HEK293 (cell line): ENCODE data around the gene B4GALNT4.
A peak's percentile ranks its signal among the peaks of the same experiment; 100 is the strongest.

Source experiments
- CTCF ChIA-PET: fragments of 350-600 bp; formaldehyde crosslinking; extraction: SDS; loops from one replicate; lab custom pipeline; 2021; ENCODE audit warnings: antibody characterized with exemption; lab: Yijun Ruan, JAX
- POLR2A ChIA-PET: fragments of 300-600 bp; formaldehyde crosslinking; extraction: SDS; loops from one replicate; lab custom pipeline; 2020; ENCODE audit warnings: antibody characterized with exemption, inconsistent platforms; lab: Yijun Ruan, JAX
- H3K27ac ChIP-seq: fragments of 200-500 bp; sonication (Bioruptor generic); 2 replicates; pipeline ENCODE4 v1.5.1; 2014; ENCODE audit warnings: low read depth, low read length, control low read depth, inconsistent platforms; ENCODE audit errors: extremely low read depth
- H3K36me3 ChIP-seq, 2 experiments: fragments of 200-500 bp in 1 of 2; sonication (Bioruptor generic) in 1 of 2; 1 replicate in 1 of 2; 2 replicates in 1 of 2; pipeline ENCODE4 v1.5.1; 2014 to 2017; ENCODE audit warnings: inconsistent platforms in 2 of 2, low read length in 2 of 2; ENCODE audit not compliant: control insufficient read depth in 2 of 2, insufficient read depth in 1 of 2
- H3K4me1 ChIP-seq: fragments of 200-500 bp; sonication (Bioruptor generic); 2 replicates; pipeline ENCODE4 v1.5.1; 2014; ENCODE audit warnings: mild to moderate bottlenecking, low read length, inconsistent platforms; ENCODE audit not compliant: control insufficient read depth, insufficient read depth
- H3K4me3 ChIP-seq: 2 replicates; pipeline ENCODE4 v1.5.1; 2011; ENCODE audit warnings: low read depth, mild to moderate bottlenecking, control low read depth, low read length, moderate library complexity
- H3K9me3 ChIP-seq: fragments of 200-500 bp; sonication (Bioruptor generic); 2 replicates; pipeline ENCODE4 v1.5.1; 2014; ENCODE audit warnings: low read depth, low read length, inconsistent platforms; ENCODE audit not compliant: control insufficient read depth, insufficient read depth
- HOXD13 ChIP-seq: sonication (generic); formaldehyde crosslinking; IDR thresholded peaks from 2 replicates; pipeline ENCODE4 v1.8.0; 2022; ENCODE audit warnings: missing genetic modification reagents, borderline replicate concordance
- MYNN ChIP-seq: fragments of 450-650 bp; formaldehyde crosslinking; IDR thresholded peaks from 2 replicates; pipeline ENCODE4 v1.5.1; 2016; ENCODE audit warnings: missing biosample characterization, missing genetic modification characterization, borderline replicate concordance
- SCRT2 ChIP-seq: fragments of 450-650 bp; formaldehyde crosslinking; IDR thresholded peaks from 2 replicates; pipeline ENCODE4 v1.5.1; 2016; ENCODE audit warnings: missing biosample characterization, missing genetic modification characterization
- SP7 ChIP-seq: fragments of 450-650 bp; formaldehyde crosslinking; IDR thresholded peaks from 2 replicates; pipeline ENCODE4 v1.5.1; 2016; ENCODE audit warnings: missing biosample characterization, missing genetic modification characterization
- ZBTB21 ChIP-seq: fragments of 450-650 bp; formaldehyde crosslinking; IDR thresholded peaks from 2 replicates; pipeline ENCODE4 v1.5.1; 2017; ENCODE audit warnings: missing biosample characterization, missing genetic modification characterization
- ZBTB8A ChIP-seq: fragments of 450-650 bp; formaldehyde crosslinking; IDR thresholded peaks from 2 replicates; pipeline ENCODE4 v1.5.1; 2016; ENCODE audit warnings: missing biosample characterization, missing genetic modification characterization
- ZFHX2 ChIP-seq: fragments of 450-650 bp; formaldehyde crosslinking; conservative IDR thresholded peaks from 2 replicates; pipeline ENCODE4 v1.5.1; 2016; ENCODE audit warnings: missing biosample characterization, missing genetic modification characterization
- ZFP69B ChIP-seq: fragments of 450-650 bp; formaldehyde crosslinking; IDR thresholded peaks from 2 replicates; pipeline ENCODE4 v1.5.1; 2016; ENCODE audit warnings: missing biosample characterization, missing genetic modification characterization
- ZNF16 ChIP-seq: fragments of 450-650 bp; formaldehyde crosslinking; IDR thresholded peaks from 2 replicates; pipeline ENCODE4 v1.5.1; 2016; ENCODE audit warnings: low read depth, missing biosample characterization, missing genetic modification characterization
- ZNF211 ChIP-seq: fragments of 450-650 bp; formaldehyde crosslinking; IDR thresholded peaks from 2 replicates; pipeline ENCODE4 v1.5.1; 2016; ENCODE audit warnings: low read depth, missing biosample characterization, missing genetic modification characterization
- ZNF404 ChIP-seq: fragments of 450-650 bp; formaldehyde crosslinking; IDR thresholded peaks from 2 replicates; pipeline ENCODE4 v1.5.1; 2017; ENCODE audit warnings: missing biosample characterization, missing genetic modification characterization
- ZNF558 ChIP-seq: fragments of 450-650 bp; formaldehyde crosslinking; IDR thresholded peaks from 2 replicates; pipeline ENCODE4 v1.5.1; 2016; ENCODE audit warnings: missing biosample characterization, missing genetic modification characterization
- ZNF621 ChIP-seq: fragments of 450-650 bp; formaldehyde crosslinking; IDR thresholded peaks from 2 replicates; pipeline ENCODE4 v1.5.1; 2017; ENCODE audit warnings: missing biosample characterization, missing genetic modification characterization
- ZNF677 ChIP-seq: fragments of 450-650 bp; IDR thresholded peaks from 2 replicates; pipeline ENCODE4 v1.5.0; 2018; ENCODE audit warnings: missing biosample characterization, mild to moderate bottlenecking, missing genetic modification characterization, moderate library complexity
- ZNF777 ChIP-seq: fragments of 450-650 bp; formaldehyde crosslinking; IDR thresholded peaks from 2 replicates; pipeline ENCODE4 v1.5.1; 2017; ENCODE audit warnings: missing biosample characterization, missing genetic modification characterization, borderline replicate concordance
- TF ChIP-seq, protein P1 (sequence below): fragments of 450-650 bp; formaldehyde crosslinking; IDR thresholded peaks from 2 replicates; pipeline ENCODE4 v1.5.1; 2016; ENCODE audit warnings: missing biosample characterization, missing genetic modification characterization
- TF ChIP-seq, protein P2 (sequence below): fragments of 450-650 bp; formaldehyde crosslinking; IDR thresholded peaks from 2 replicates; pipeline ENCODE4 v1.5.1; 2016; ENCODE audit warnings: missing biosample characterization, missing genetic modification characterization

B4GALNT4 gene

DNA sequence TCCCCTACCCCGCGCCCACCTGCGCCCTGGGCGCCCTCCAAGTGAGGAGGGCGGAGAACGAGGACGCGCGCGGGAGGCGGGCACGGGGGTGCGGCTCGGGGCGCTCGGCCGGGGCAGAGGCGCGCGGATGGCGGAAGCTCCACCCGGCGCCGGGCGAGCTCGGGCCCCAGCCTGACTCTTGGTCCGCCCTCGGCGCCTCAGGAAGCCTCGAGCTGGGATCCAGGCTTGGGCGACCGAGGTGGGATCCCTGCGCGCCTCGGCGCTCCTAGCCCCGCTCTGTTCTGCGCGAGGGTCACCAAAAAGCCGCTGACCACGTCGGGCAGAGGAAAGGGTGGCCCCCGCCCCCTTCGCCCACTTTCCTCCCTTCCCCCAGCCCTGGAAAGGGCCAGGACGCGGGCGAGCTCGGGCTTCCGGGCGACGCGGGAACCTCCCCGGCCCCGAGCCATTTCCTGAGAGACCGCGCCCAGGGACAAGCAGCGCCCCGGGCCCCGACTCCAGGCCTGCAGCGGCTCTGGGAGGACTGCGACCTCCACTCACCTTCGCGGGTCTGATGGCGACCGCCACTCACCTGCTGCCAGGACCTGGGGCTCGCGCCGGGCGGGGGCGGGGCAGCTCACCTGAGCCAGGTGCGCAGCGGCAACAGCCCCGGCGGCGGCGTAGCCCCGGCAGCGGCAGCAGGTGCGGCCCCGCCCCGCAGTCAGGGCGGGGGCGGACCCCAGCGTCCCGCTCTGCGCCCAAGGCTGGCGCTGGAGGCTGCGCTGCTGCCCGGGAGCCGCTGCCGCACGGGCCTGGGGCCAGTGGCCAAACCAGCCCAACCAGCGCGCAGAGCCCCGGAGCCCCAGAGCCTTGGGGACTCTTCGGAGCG, 47.7 kb downstream of the B4GALNT4 start (continued):
- TF ChIP-seq, protein P1, sequence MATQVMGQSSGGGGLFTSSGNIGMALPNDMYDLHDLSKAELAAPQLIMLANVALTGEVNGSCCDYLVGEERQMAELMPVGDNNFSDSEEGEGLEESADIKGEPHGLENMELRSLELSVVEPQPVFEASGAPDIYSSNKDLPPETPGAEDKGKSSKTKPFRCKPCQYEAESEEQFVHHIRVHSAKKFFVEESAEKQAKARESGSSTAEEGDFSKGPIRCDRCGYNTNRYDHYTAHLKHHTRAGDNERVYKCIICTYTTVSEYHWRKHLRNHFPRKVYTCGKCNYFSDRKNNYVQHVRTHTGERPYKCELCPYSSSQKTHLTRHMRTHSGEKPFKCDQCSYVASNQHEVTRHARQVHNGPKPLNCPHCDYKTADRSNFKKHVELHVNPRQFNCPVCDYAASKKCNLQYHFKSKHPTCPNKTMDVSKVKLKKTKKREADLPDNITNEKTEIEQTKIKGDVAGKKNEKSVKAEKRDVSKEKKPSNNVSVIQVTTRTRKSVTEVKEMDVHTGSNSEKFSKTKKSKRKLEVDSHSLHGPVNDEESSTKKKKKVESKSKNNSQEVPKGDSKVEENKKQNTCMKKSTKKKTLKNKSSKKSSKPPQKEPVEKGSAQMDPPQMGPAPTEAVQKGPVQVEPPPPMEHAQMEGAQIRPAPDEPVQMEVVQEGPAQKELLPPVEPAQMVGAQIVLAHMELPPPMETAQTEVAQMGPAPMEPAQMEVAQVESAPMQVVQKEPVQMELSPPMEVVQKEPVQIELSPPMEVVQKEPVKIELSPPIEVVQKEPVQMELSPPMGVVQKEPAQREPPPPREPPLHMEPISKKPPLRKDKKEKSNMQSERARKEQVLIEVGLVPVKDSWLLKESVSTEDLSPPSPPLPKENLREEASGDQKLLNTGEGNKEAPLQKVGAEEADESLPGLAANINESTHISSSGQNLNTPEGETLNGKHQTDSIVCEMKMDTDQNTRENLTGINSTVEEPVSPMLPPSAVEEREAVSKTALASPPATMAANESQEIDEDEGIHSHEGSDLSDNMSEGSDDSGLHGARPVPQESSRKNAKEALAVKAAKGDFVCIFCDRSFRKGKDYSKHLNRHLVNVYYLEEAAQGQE (tag by site-specific recombination), result no peak
- TF ChIP-seq ZFHX2 (tag by site-specific recombination) (0 out of 2 replicates have a peak, but pooled peaks have one; percentile 14), ZNF16 (tag by site-specific recombination) (no peak), ZNF211 (no peak), ZNF777 (tag by site-specific recombination) (peak; percentile 28; the same call in 1 of the 2 replicates), ZBTB8A (tag by site-specific recombination) (peak; percentile 80), MYNN (tag by site-specific recombination) (no peak), HOXD13 (no peak), SP7 (tag by site-specific recombination) (no peak), ZNF677 (tag by site-specific recombination) (no peak), ZBTB21 (no peak), ZNF621 (no peak), ZNF404 (tag by site-specific recombination) (no peak), ZFP69B (tag by site-specific recombination) (no peak), SCRT2 (no peak)
- TF ChIP-seq, protein P2, sequence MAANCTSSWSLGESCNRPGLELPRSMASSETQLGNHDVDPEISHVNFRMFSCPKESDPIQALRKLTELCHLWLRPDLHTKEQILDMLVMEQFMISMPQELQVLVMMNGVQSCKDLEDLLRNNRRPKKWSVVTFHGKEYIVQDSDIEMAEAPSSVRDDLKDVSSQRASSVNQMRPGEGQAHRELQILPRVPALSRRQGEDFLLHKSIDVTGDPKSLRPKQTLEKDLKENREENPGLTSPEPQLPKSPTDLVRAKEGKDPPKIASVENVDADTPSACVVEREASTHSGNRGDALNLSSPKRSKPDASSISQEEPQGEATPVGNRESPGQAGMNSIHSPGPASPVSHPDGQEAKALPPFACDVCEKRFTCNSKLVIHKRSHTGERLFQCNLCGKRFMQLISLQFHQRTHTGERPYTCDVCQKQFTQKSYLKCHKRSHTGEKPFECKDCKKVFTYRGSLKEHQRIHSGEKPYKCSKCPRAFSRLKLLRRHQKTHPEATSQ (tag by site-specific recombination), result no peak

DNA sequence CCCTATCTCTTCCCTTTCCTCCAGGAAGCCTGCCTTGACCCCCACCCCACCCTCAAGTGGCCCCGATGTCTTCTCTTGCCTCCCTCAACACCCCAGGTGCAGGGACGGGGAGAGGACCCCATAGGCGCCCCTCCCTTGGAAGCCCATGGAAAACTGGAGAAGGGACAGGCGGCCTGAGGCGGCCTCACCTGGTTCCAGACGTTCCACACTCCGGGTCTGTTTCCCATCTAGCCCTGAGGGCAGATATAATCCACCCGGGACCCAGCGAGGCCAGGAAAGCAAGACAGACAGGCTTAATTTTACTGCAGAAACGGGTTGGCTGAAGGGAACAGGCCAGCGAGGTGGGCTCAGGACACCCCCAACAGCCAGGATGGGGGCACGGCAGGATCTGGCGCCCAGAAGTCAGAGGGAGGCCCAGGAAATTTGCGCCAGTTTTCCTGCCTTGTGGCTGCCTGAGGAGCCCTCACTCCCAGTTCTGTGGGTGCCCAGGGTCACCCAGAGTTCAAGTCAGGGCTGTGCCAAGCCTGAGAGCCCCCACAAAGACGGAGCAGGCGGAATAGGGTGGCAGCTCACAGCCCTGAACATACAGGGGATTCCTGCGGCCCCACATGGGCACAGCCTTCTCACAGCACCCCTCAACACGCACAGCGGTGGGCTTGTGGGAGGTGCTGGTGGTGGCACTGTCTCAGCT, 48.5 kb downstream of the B4GALNT4 start:
- ChIA-PET CTCF (no interaction called here), POLR2A (interaction anchor here (1.3 kb wide), 1 partner anchor 11 kb away, joined by 3 read pairs; no protein-coding TSS in a partner anchor)
- H3K36me3 ChIP-seq, result no peaks in the 10 kb centered on the region
- H3K9me3 ChIP-seq, result no peaks in the 10 kb centered on the region
- TF ChIP-seq ZNF558 (tag by site-specific recombination), result no peak
- H3K4me3 ChIP-seq, result no peak overlapping the region; the same call in 1 of the 2 replicates
- H3K27ac ChIP-seq, result no peak overlapping the region
- no peaks in the 10 kb centered on the region for H3K4me1 ChIP-seq
